Measurements from ENCODE around the gene SPSB1. TPM values are rescaled to one million over a fixed set of nuclear protein-coding genes. Genes with fewer than 3 reads are reported as not detected.

The SPSB1 gene
- total RNA-seq, 1 experiment from 2014 or later, result 33.8 TPM

GRCh38 chr1:9300573-9300972 is 7.9 kb downstream of the SPSB1 start:
- TF ChIP-seq CTCF (conservative IDR thresholded peaks at IDR 0.05) (no peak), EZH2 (IDR thresholded peaks at IDR 0.05; ENCODE audit: low read depth) (no peak)
- no peak overlapping the region for H3K4me3 ChIP-seq
- H3F3A ChIP-seq (ENCODE audit: insufficient read depth, low read depth), result peaks cover 28% of the 10 kb centered on the region
- no peaks in the 10 kb centered on the region for H3K9me3 ChIP-seq (ENCODE audit: insufficient read depth, low read depth)
- BruUV-seq (replicated peaks), result TSS peak; percentile 26
- intact Hi-C loops (cut with micrococcal nuclease; ENCODE audit: unreplicated experiment), result no loop called here
- H3K36me3 ChIP-seq (ENCODE audit: low read depth), result no peaks in the 10 kb centered on the region
- H3K4me1 ChIP-seq (replicated peaks; ENCODE audit: insufficient read depth), result peaks cover 56% of the 10 kb centered on the region
- POLR2A ChIA-PET (ENCODE audit: unreplicated experiment), result interaction anchor here (0.6 kb wide), 1 partner anchor 643 kb away, joined by 3 read pairs; the partner anchor contains the start of genes LZIC and NMNAT1
- peaks cover 91% of the 10 kb centered on the region for H3K79me2 ChIP-seq (ENCODE audit: low read depth)
- CTCF ChIA-PET, result no interaction called here
- peak overlapping the region; percentile 69 for H3K4me2 ChIP-seq
- H3K9me2 ChIP-seq (ENCODE audit: insufficient read depth), result no peaks in the 10 kb centered on the region
- H2AFZ ChIP-seq, result no peak overlapping the region
- peak overlapping the region; percentile 94 for H3K27ac ChIP-seq
- H4K20me1 ChIP-seq (ENCODE audit: insufficient read depth), result no peaks in the 10 kb centered on the region
- no peak for DNase-seq
- H3K27me3 ChIP-seq (ENCODE audit: insufficient read depth, low read depth), result no peaks in the 10 kb centered on the region

- peaks cover 28% of the 10 kb centered on the region for H3F3A ChIP-seq (ENCODE audit: insufficient read depth, low read depth)
- peak overlapping the region; percentile 82 for H3K27ac ChIP-seq
- TSS peak; percentile 40 for BruUV-seq (replicated peaks)
- peaks cover 89% of the 10 kb centered on the region for H3K79me2 ChIP-seq (ENCODE audit: low read depth)
- no peaks in the 10 kb centered on the region for H3K9me3 ChIP-seq (ENCODE audit: insufficient read depth, low read depth)
- H3K9me2 ChIP-seq (ENCODE audit: insufficient read depth), result no peaks in the 10 kb centered on the region
- POLR2A ChIA-PET (ENCODE audit: unreplicated experiment), result interaction anchor here (0.7 to 0.9 kb wide), 2 partner anchors 15 to 76 kb away, joined by 3 to 6 read pairs; no protein-coding TSS in a partner anchor
- DNase-seq, result peak; percentile 60 to 83
- intact Hi-C loops (cut with micrococcal nuclease; ENCODE audit: unreplicated experiment), result loop anchor here (1.0 kb wide), 1 partner anchor 12 kb away; no protein-coding TSS in a partner anchor
- no peaks in the 10 kb centered on the region for H3K27me3 ChIP-seq (ENCODE audit: insufficient read depth, low read depth)
- peak overlapping the region; percentile 60 for H3K4me2 ChIP-seq
- no peaks in the 10 kb centered on the region for H4K20me1 ChIP-seq (ENCODE audit: insufficient read depth)
- CTCF ChIA-PET, result interaction anchor here (0.6 kb wide), 1 partner anchor 15 kb away, joined by 3 read pairs; no protein-coding TSS in a partner anchor
- TF ChIP-seq EZH2 (IDR thresholded peaks at IDR 0.05; ENCODE audit: low read depth) (no peak), CTCF (conservative IDR thresholded peaks at IDR 0.05) (no peak)
- H3K4me1 ChIP-seq (replicated peaks; ENCODE audit: insufficient read depth), result peaks cover 51% of the 10 kb centered on the region
- no peak overlapping the region; the same call in 1 of the 2 replicates for H3K4me3 ChIP-seq
- H3K36me3 ChIP-seq (ENCODE audit: low read depth), result no peaks in the 10 kb centered on the region
- no peak overlapping the region for H2AFZ ChIP-seq
These were observed 10.2 kb downstream of the SPSB1 start for GRCh38 chr1:9302745-9303524.

- Histone ChIP-seq H3K27me3 (ENCODE audit: insufficient read depth, low read depth) (no peaks in the 10 kb centered on the region), H3F3A (ENCODE audit: insufficient read depth, low read depth) (peaks cover 28% of the 10 kb centered on the region), H3K4me1 (replicated peaks; ENCODE audit: insufficient read depth) (peaks cover 44% of the 10 kb centered on the region), H4K20me1 (ENCODE audit: insufficient read depth) (no peaks in the 10 kb centered on the region), H3K4me2 (peak overlapping the region; percentile 60), H3K79me2 (ENCODE audit: low read depth) (peaks cover 89% of the 10 kb centered on the region), H3K36me3 (ENCODE audit: low read depth) (no peaks in the 10 kb centered on the region), H3K9me3 (ENCODE audit: insufficient read depth, low read depth) (no peaks in the 10 kb centered on the region), H3K4me3 (no peak overlapping the region), H3K9me2 (ENCODE audit: insufficient read depth) (no peaks in the 10 kb centered on the region), H3K27ac (peak overlapping the region; percentile 82), H2AFZ (no peak overlapping the region)
- TF ChIP-seq EZH2 (IDR thresholded peaks at IDR 0.05; ENCODE audit: low read depth) (no peak), CTCF (conservative IDR thresholded peaks at IDR 0.05) (no peak)
- DNase-seq, result no peak
- no TSS peak for BruUV-seq (replicated peaks)
- intact Hi-C loops (cut with micrococcal nuclease; ENCODE audit: unreplicated experiment), result loop anchor here (1.0 kb wide), 1 partner anchor 11 kb away; no protein-coding TSS in a partner anchor
- CTCF ChIA-PET, result no interaction called here
- POLR2A ChIA-PET (ENCODE audit: unreplicated experiment), result no interaction called here
These were observed 11.2 kb downstream of the SPSB1 start for GRCh38 chr1:9303916-9304315.
